ENCODE measurements around the gene LY6G6D. TPM values are rescaled to one million over a fixed set of nuclear protein-coding genes. Genes with fewer than 3 reads are reported as not detected.

LY6G6D gene
- total and polyA plus RNA-seq, 2 of the 13 experiments (the other 11 are each of a cell fraction or from before 2014, with no cell fraction given), result not detected

DNA sequence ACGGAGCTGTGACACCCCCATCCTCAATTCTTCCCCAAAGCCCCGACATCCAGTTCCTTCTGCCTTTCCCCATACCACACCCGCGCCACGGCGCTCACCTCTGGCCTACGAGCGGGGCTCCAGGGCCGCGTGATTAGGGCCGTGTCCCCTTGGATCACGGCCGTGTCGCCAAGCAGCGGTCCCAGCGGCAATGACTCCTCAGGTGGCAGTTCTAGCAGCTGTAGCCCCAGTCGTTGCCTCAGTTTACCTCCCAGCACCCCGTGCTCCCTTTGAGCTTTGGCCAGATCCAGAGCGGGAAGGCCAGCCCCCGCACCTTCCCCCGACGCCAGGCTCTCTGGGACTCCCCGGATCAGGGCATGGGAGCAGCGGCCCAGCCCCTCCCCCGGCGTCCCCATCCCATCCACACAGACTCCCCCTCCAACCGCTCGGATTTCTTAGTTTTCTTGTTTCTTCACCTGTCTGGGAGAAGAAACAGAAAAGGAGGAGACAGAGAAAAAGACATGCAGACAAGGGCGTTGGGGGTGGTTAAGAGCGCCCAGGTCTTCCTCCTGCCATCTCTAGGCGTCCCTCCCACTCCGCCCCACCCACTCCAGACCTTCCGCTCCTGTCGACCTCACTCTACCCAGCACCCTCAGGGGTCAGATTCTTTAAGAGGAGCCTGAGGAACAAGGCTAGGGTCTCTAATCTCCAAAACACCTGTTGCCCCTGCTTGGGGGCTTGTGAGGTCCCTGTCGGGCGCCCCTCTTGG lies 13.8 kb downstream of the LY6G6D start, which contains the start of gene DDAH2 (continued):
- TF ChIP-seq REXO4 (CRISPR knock-in tag; IDR thresholded peaks at IDR 0.05; ENCODE audit: borderline replicate concordance) (no peak), REL (CRISPR knock-in tag; conservative IDR thresholded peaks at IDR 0.05) (no peak; the same call in 1 of the 2 replicates), ZBTB1 (CRISPR knock-in tag; IDR thresholded peaks at IDR 0.05; ENCODE audit: borderline replicate concordance) (no peak), ATRX (CRISPR knock-in tag; IDR thresholded peaks at IDR 0.05; ENCODE audit: borderline replicate concordance) (no peak), RBFOX2 (IDR thresholded peaks at IDR 0.05; ENCODE audit: low read depth, low read length) (peak; percentile 18; the same call in 1 of the 2 replicates), ZNF549 (CRISPR knock-in tag; IDR thresholded peaks at IDR 0.05) (no peak), PCBP1 (IDR thresholded peaks at IDR 0.05; ENCODE audit: borderline replicate concordance, low read depth, low read length) (no peak), ZNF614 (CRISPR knock-in tag; IDR thresholded peaks at IDR 0.05; ENCODE audit: borderline replicate concordance) (no peak), ZFP36L2 (CRISPR knock-in tag; IDR thresholded peaks at IDR 0.05) (no peak), SP2 (CRISPR knock-in tag; IDR thresholded peaks at IDR 0.05) (no peak), ZNF225 (CRISPR knock-in tag; IDR thresholded peaks at IDR 0.05) (no peak), ZNF768 (CRISPR knock-in tag; IDR thresholded peaks at IDR 0.05) (peak; percentile 63; the same call in 1 of the 2 replicates), GTF3A (CRISPR knock-in tag; conservative IDR thresholded peaks at IDR 0.05) (no peak), ARNTL (CRISPR knock-in tag; IDR thresholded peaks at IDR 0.05) (no peak), ZNF737 (CRISPR knock-in tag; IDR thresholded peaks at IDR 0.05; ENCODE audit: borderline replicate concordance) (no peak), ZNF891 (CRISPR knock-in tag; IDR thresholded peaks at IDR 0.05) (no peak), ZNF75D (CRISPR knock-in tag; IDR thresholded peaks at IDR 0.05; ENCODE audit: borderline replicate concordance) (0 out of 2 replicates have a peak, but pooled peaks have one; percentile 50), EZH2 (conservative IDR thresholded peaks at IDR 0.05; ENCODE audit: low read depth, low read length) (no peak), ISX (CRISPR knock-in tag; conservative IDR thresholded peaks at IDR 0.05) (no peak), SMAD9 (CRISPR knock-in tag; IDR thresholded peaks at IDR 0.05) (no peak)
- TF ChIP-seq, protein P1, sequence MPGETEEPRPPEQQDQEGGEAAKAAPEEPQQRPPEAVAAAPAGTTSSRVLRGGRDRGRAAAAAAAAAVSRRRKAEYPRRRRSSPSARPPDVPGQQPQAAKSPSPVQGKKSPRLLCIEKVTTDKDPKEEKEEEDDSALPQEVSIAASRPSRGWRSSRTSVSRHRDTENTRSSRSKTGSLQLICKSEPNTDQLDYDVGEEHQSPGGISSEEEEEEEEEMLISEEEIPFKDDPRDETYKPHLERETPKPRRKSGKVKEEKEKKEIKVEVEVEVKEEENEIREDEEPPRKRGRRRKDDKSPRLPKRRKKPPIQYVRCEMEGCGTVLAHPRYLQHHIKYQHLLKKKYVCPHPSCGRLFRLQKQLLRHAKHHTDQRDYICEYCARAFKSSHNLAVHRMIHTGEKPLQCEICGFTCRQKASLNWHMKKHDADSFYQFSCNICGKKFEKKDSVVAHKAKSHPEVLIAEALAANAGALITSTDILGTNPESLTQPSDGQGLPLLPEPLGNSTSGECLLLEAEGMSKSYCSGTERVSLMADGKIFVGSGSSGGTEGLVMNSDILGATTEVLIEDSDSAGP (CRISPR knock-in tag; IDR thresholded peaks at IDR 0.05; ENCODE audit: borderline replicate concordance), result no peak
- TF ChIP-seq, protein P2, sequence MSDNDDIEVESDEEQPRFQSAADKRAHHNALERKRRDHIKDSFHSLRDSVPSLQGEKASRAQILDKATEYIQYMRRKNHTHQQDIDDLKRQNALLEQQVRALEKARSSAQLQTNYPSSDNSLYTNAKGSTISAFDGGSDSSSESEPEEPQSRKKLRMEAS (IDR thresholded peaks at IDR 0.05), result no peak
- TF ChIP-seq, protein P3, sequence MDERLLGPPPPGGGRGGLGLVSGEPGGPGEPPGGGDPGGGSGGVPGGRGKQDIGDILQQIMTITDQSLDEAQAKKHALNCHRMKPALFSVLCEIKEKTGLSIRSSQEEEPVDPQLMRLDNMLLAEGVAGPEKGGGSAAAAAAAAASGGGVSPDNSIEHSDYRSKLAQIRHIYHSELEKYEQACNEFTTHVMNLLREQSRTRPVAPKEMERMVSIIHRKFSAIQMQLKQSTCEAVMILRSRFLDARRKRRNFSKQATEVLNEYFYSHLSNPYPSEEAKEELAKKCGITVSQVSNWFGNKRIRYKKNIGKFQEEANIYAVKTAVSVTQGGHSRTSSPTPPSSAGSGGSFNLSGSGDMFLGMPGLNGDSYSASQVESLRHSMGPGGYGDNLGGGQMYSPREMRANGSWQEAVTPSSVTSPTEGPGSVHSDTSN (CRISPR knock-in tag; IDR thresholded peaks at IDR 0.05), result no peak
- TF ChIP-seq, protein P4, sequence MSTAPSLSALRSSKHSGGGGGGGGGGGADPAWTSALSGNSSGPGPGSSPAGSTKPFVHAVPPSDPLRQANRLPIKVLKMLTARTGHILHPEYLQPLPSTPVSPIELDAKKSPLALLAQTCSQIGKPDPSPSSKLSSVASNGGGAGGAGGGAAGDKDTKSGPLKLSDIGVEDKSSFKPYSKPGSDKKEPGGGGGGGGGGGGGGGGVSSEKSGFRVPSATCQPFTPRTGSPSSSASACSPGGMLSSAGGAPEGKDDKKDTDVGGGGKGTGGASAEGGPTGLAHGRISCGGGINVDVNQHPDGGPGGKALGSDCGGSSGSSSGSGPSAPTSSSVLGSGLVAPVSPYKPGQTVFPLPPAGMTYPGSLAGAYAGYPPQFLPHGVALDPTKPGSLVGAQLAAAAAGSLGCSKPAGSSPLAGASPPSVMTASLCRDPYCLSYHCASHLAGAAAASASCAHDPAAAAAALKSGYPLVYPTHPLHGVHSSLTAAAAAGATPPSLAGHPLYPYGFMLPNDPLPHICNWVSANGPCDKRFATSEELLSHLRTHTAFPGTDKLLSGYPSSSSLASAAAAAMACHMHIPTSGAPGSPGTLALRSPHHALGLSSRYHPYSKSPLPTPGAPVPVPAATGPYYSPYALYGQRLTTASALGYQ (CRISPR knock-in tag; IDR thresholded peaks at IDR 0.05), result no peak

Data from HepG2 (cell line).